Measurements from ENCODE around the gene UGT2B10. TPM values are rescaled to one million over a fixed set of nuclear protein-coding genes. Genes with fewer than 3 reads are reported as not detected.
"Not testable (repeated sequence)": the region's sequence is repeated elsewhere in the genome, so short reads cannot be mapped to it uniquely, and the experiment has no call there.

Gene UGT2B10
- not detected in 2 replicates for total RNA-seq

GRCh38 chr4:68815617-68816409 is at the start of gene UGT2B10:
UGT2B10 (plus strand) TSS chr4:68815994; CDS start chr4:68816020, 26 bp downstream.
- not testable (repeated sequence) for DNase-seq (ENCODE audit: low read depth in 2 of 2)

- DNase-seq (ENCODE audit: low read depth in 2 of 2), result not testable (repeated sequence)
Measured at GRCh38 chr4:68771836-68772235, 44.0 kb upstream of the UGT2B10 start.

GRCh38 chr4:68773699-68774098 is 42.1 kb upstream of the UGT2B10 start:
- DNase-seq (ENCODE audit: low read depth in 2 of 2), result peak in 1 of 2 donors; percentile 0

GRCh38 chr4:68780232-68780631 is 35.6 kb upstream of the UGT2B10 start:
- no peak for DNase-seq (ENCODE audit: low read depth in 2 of 2)

- DNase-seq (ENCODE audit: low read depth in 2 of 2), result no peak
Measured at GRCh38 chr4:68797048-68797447, 18.7 kb upstream of the UGT2B10 start.

- no peak for DNase-seq (ENCODE audit: low read depth in 2 of 2)
Measured at GRCh38 chr4:68797618-68798017, 18.2 kb upstream of the UGT2B10 start.

- no peak for DNase-seq (ENCODE audit: low read depth in 2 of 2)
Measured at GRCh38 chr4:68803013-68803412, 12.8 kb upstream of the UGT2B10 start.

GRCh38 chr4:68808060-68808459 is 7.7 kb upstream of the UGT2B10 start:
- no peak for DNase-seq (ENCODE audit: low read depth in 2 of 2)

GRCh38 chr4:68810919-68811318 is 4.9 kb upstream of the UGT2B10 start:
- no peak for DNase-seq (ENCODE audit: low read depth in 2 of 2)

- not testable (repeated sequence) for DNase-seq (ENCODE audit: low read depth in 2 of 2)
Measured at GRCh38 chr4:68816410-68817265, 844 bp downstream of the UGT2B10 start.

GRCh38 chr4:68817386-68817785 is 1.6 kb downstream of the UGT2B10 start:
- no peak for DNase-seq (ENCODE audit: low read depth in 2 of 2)

GRCh38 chr4:68818030-68818462 is 2.3 kb downstream of the UGT2B10 start:
- not testable (repeated sequence) for DNase-seq (ENCODE audit: low read depth in 2 of 2)

GRCh38 chr4:68831642-68832041 is 15.8 kb downstream of the UGT2B10 start:
- DNase-seq (ENCODE audit: low read depth in 2 of 2), result no peak

GRCh38 chr4:68850293-68850692 is 34.5 kb downstream of the UGT2B10 start:
- DNase-seq (ENCODE audit: low read depth in 2 of 2), result no peak

GRCh38 chr4:68855771-68856170 is 40.0 kb downstream of the UGT2B10 start:
- DNase-seq (ENCODE audit: low read depth in 2 of 2), result no peak

- DNase-seq (ENCODE audit: low read depth in 2 of 2), result no peak
Measured at GRCh38 chr4:68858039-68858438, 42.2 kb downstream of the UGT2B10 start.

- DNase-seq (ENCODE audit: low read depth in 2 of 2), result no peak
Measured at GRCh38 chr4:68859655-68860054, 43.9 kb downstream of the UGT2B10 start.

GRCh38 chr4:68861057-68861456 is 45.3 kb downstream of the UGT2B10 start:
- no peak for DNase-seq (ENCODE audit: low read depth in 2 of 2)

GRCh38 chr4:68864438-68865187 is 48.8 kb downstream of the UGT2B10 start:
- no peak for DNase-seq (ENCODE audit: low read depth in 2 of 2)

- DNase-seq (ENCODE audit: low read depth in 2 of 2), result no peak
Measured at GRCh38 chr4:68865188-68865638, 49.4 kb downstream of the UGT2B10 start.

- DNase-seq (ENCODE audit: low read depth in 2 of 2), result no peak
Measured at GRCh38 chr4:68865760-68866159, 50.0 kb downstream of the UGT2B10 start.
